GM18508 (cell line): Measurements from ENCODE around the gene C12orf43.

ENCODE experiments used
- ATAC-seq: cut with Tn5 transposase; IDR thresholded peaks from one replicate; pipeline ENCODE4 v1.9.1; 2021; ENCODE audit warnings: moderate number of reproducible peaks; ENCODE audit not compliant: insufficient read depth, unreplicated experiment

C12orf43 gene

GRCh38 chr12:121033625-121034349, 17.5 kb upstream of the C12orf43 start:
- no peak for ATAC-seq

GRCh38 chr12:121030576-121031212, 14.4 kb upstream of the C12orf43 start:
- ATAC-seq: no peak

GRCh38 chr12:121026274-121027045, 10.2 kb upstream of the C12orf43 start:
- no peak for ATAC-seq

GRCh38 chr12:121025442-121026226, 9.3 kb upstream of the C12orf43 start:
- ATAC-seq: no peak

- no peak for ATAC-seq
Observed at GRCh38 chr12:121023799-121024198, 7.5 kb upstream of the C12orf43 start.

GRCh38 chr12:121022713-121023112, 6.4 kb upstream of the C12orf43 start:
- ATAC-seq: no peak

- ATAC-seq: no peak
Observed at GRCh38 chr12:121021754-121022153, 5.5 kb upstream of the C12orf43 start.

GRCh38 chr12:121018860-121019617, 2.8 kb upstream of the C12orf43 start:
- no peak for ATAC-seq

GRCh38 chr12:121017966-121018491, 1.7 kb upstream of the C12orf43 start:
- no peak for ATAC-seq

GRCh38 chr12:121013715-121014114, 2.6 kb downstream of the C12orf43 start:
- ATAC-seq: no peak

- ATAC-seq: no peak
Observed at GRCh38 chr12:121011820-121012219, 4.5 kb downstream of the C12orf43 start.

- no peak for ATAC-seq
Observed at GRCh38 chr12:121010860-121011259, 5.4 kb downstream of the C12orf43 start.

GRCh38 chr12:121009741-121010140, 6.5 kb downstream of the C12orf43 start:
- no peak for ATAC-seq

GRCh38 chr12:121008347-121009098, 7.8 kb downstream of the C12orf43 start:
- ATAC-seq: no peak

- no peak for ATAC-seq
Observed at GRCh38 chr12:121005346-121005815, 10.9 kb downstream of the C12orf43 start.

- no peak for ATAC-seq
Observed at GRCh38 chr12:121004253-121004815, 12.0 kb downstream of the C12orf43 start.

- no peak for ATAC-seq
Observed at GRCh38 chr12:121003650-121004049, 12.6 kb downstream of the C12orf43 start.

GRCh38 chr12:121001841-121002483, 14.3 kb downstream of the C12orf43 start:
- ATAC-seq: no peak
